NB4 (cell line): ENCODE data around the gene SMCO4.

Source experiments
- MAX ChIP-seq: IDR thresholded peaks from 2 replicates; pipeline ENCODE4 v1.6.1; 2011; ENCODE audit warnings: low read depth, low read length
- POLR2A ChIP-seq: IDR thresholded peaks from 2 replicates; pipeline ENCODE4 v1.6.1; 2011; ENCODE audit warnings: mild to moderate bottlenecking; ENCODE audit not compliant: insufficient read length; ENCODE audit errors: extremely low read depth
- TF ChIP-seq, protein P1 (sequence below): IDR thresholded peaks from one replicate; pipeline ENCODE4 v1.5.1; 2012; ENCODE audit warnings: low read depth, low read length

DNA sequence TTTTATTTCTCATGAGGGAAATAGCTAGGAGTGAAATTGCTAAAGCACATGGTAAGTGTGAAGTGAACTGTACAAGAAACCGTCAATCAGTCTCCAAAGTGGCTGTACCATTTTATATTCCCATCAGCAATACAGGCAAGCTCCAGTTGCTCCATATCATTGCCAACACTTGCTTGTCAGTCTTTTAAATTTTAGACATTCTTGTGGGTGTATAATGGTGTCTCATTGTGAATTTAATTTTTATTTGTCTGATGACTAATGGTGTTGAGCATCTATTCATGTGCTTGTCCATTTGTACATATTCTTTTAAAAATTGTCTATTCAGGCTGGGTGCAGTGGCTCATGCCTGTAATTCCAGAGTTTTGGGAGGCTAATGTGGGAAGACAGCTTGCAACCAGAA, 34.1 kb upstream of the SMCO4 start:
- TF ChIP-seq POLR2A (no peak), MAX (0 out of 2 replicates have a peak, but pooled peaks have one; percentile 4)
- TF ChIP-seq, protein P1, sequence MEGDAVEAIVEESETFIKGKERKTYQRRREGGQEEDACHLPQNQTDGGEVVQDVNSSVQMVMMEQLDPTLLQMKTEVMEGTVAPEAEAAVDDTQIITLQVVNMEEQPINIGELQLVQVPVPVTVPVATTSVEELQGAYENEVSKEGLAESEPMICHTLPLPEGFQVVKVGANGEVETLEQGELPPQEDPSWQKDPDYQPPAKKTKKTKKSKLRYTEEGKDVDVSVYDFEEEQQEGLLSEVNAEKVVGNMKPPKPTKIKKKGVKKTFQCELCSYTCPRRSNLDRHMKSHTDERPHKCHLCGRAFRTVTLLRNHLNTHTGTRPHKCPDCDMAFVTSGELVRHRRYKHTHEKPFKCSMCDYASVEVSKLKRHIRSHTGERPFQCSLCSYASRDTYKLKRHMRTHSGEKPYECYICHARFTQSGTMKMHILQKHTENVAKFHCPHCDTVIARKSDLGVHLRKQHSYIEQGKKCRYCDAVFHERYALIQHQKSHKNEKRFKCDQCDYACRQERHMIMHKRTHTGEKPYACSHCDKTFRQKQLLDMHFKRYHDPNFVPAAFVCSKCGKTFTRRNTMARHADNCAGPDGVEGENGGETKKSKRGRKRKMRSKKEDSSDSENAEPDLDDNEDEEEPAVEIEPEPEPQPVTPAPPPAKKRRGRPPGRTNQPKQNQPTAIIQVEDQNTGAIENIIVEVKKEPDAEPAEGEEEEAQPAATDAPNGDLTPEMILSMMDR = no peak
